Endothelial cell of umbilical vein (primary cell): ENCODE results near the gene GABRB2. TPM values are rescaled to one million over a fixed set of nuclear protein-coding genes. Genes with fewer than 3 reads are reported as not detected.

Source experiments
- BruUV-seq: library from RNA; stranded (reverse); fragments of 400-500 nt; replicated peaks from 2 replicates; lab custom pipeline; 2021; lab: Mats Ljungman, UMichigan
- CTCF ChIA-PET: fragments of 300-600, 350-600 bp; sonication (Branson Sonifier 250); formaldehyde crosslinking; loops from one replicate; lab custom pipeline; 2021; ENCODE audit warnings: antibody characterized with exemption, inconsistent platforms; lab: Charles Lee
- POLR2A ChIA-PET: fragments of 300-600, 350-600 bp; sonication (Branson Sonifier 250); formaldehyde crosslinking; loops from one replicate; lab custom pipeline; 2021; ENCODE audit warnings: antibody characterized with exemption, inconsistent platforms; lab: Charles Lee
- DNase-seq: peaks from one replicate; pipeline ENCODE4 v3.0.0-alpha.2; 2011; ENCODE audit warnings: low read depth, low spot score
- FAIRE-seq: peaks from 2 replicates; lab custom pipeline; 2011; peaks lifted over from hg19 to GRCh38; lab: Jason Lieb, UNC
- H2AFZ ChIP-seq: 2 replicates; pipeline ENCODE4 v1.6.0; 2012; ENCODE audit warnings: low read depth, low read length, control low read depth, inconsistent platforms
- H3K27ac ChIP-seq: 2 replicates; pipeline ENCODE4 v1.5.1; 2011; ENCODE audit warnings: low read depth, mild to moderate bottlenecking, control low read depth, low read length, moderate library complexity; ENCODE audit not compliant: insufficient read depth
- H3K27me3 ChIP-seq, 2 experiments: 2 replicates each; pipeline versions ENCODE4 v1.6.0 to v1.6.1; 2011; ENCODE audit warnings: low read length in 2 of 2, mixed read lengths in 1 of 2; ENCODE audit not compliant: control insufficient read depth in 2 of 2, insufficient read depth in 2 of 2
- H3K36me3 ChIP-seq, 2 experiments: 2 replicates in 1 of 2; 3 replicates in 1 of 2; pipeline ENCODE4 v1.5.1; 2011; ENCODE audit warnings: low read length in 2 of 2, mild to moderate bottlenecking in 1 of 2, moderate library complexity in 1 of 2; ENCODE audit not compliant: control insufficient read depth in 2 of 2, insufficient read depth in 2 of 2; ENCODE audit errors: extremely low read depth in 1 of 2
- H3K4me1 ChIP-seq: 3 replicates; pipeline ENCODE4 v1.5.1; 2011; ENCODE audit warnings: mild to moderate bottlenecking, low read length; ENCODE audit not compliant: control insufficient read depth, insufficient read depth; ENCODE audit errors: extremely low read depth
- H3K4me2 ChIP-seq: 2 replicates; pipeline ENCODE4 v1.6.1; 2011; ENCODE audit warnings: low read length, control low read depth, mixed read lengths; ENCODE audit not compliant: insufficient read depth
- H3K4me3 ChIP-seq, 3 experiments: fragments of 200-600 bp in 1 of 3; sonication (generic), shearing (Covaris generic) in 1 of 3; replicated peaks in 1 of 3; 2 replicates each; pipeline ENCODE4 v1.5.1; 2011 to 2016; ENCODE audit warnings: control low read depth in 3 of 3, low read length in 3 of 3, mild to moderate bottlenecking in 2 of 3, inconsistent platforms in 1 of 3, low read depth in 1 of 3, moderate library complexity in 1 of 3; ENCODE audit not compliant: insufficient read depth in 1 of 3
- H3K79me2 ChIP-seq: 2 replicates; pipeline ENCODE4 v1.6.0; 2012; ENCODE audit warnings: low read length, inconsistent platforms; ENCODE audit not compliant: control insufficient read depth, insufficient read depth
- H3K9ac ChIP-seq: replicated peaks from 2 replicates; pipeline ENCODE3; 2011; ENCODE audit warnings: low read length, control low read depth; ENCODE audit not compliant: insufficient read depth; ENCODE audit errors: extremely low read depth
- H3K9me1 ChIP-seq: replicated peaks from 3 replicates; pipeline ENCODE4 v1.6.0; 2011; ENCODE audit warnings: mild to moderate bottlenecking, low read length; ENCODE audit not compliant: control insufficient read depth, insufficient read depth; ENCODE audit errors: extremely low read depth
- H3K9me3 ChIP-seq: replicated peaks from 2 replicates; pipeline ENCODE4 v1.5.1; 2012; ENCODE audit warnings: low read length, inconsistent platforms; ENCODE audit not compliant: control insufficient read depth, insufficient read depth
- H4K20me1 ChIP-seq: replicated peaks from 2 replicates; pipeline ENCODE3; 2011; ENCODE audit warnings: mild to moderate bottlenecking, low read length; ENCODE audit not compliant: control insufficient read depth, insufficient read depth; ENCODE audit errors: extremely low read depth
- CTCF ChIP-seq, 2 donors: IDR thresholded peaks; 1 replicate in 1 of 2; 2 replicates in 1 of 2; pipeline ENCODE4 v1.5.1; 2011; ENCODE audit warnings: low read length in 2 of 2, mild to moderate bottlenecking in 2 of 2, moderate library complexity in 2 of 2, control low read depth in 1 of 2, inconsistent platforms in 1 of 2, low read depth in 1 of 2; ENCODE audit not compliant: insufficient read depth in 1 of 2; ENCODE audit errors: extremely low read depth in 1 of 2
- EZH2 ChIP-seq: IDR thresholded peaks from 2 replicates; pipeline ENCODE4 v1.6.1; 2012; ENCODE audit warnings: borderline replicate concordance, low read depth, mild to moderate bottlenecking, moderate library complexity, low read length, inconsistent platforms; ENCODE audit not compliant: severe bottlenecking
- FOS ChIP-seq: IDR thresholded peaks from 2 replicates; pipeline ENCODE4 v1.6.1; 2011; ENCODE audit warnings: mild to moderate bottlenecking, low read length, moderate library complexity, borderline replicate concordance; ENCODE audit not compliant: insufficient read depth
- GATA2 ChIP-seq: IDR thresholded peaks from 2 replicates; pipeline ENCODE4 v1.7.0; 2011; ENCODE audit warnings: low read depth, mild to moderate bottlenecking, moderate library complexity, mixed read lengths, low read length; ENCODE audit not compliant: insufficient read length, insufficient read depth
- JUN ChIP-seq: IDR thresholded peaks from 2 replicates; pipeline ENCODE4 v1.6.1; 2011; ENCODE audit warnings: borderline replicate concordance, low read depth; ENCODE audit not compliant: insufficient read length, insufficient read depth
- MAX ChIP-seq: IDR thresholded peaks from 2 replicates; pipeline ENCODE4 v1.6.1; 2011; ENCODE audit not compliant: insufficient read depth, insufficient read length
- MYC ChIP-seq: IDR thresholded peaks from one replicate; pipeline ENCODE4 v1.6.1; 2011; ENCODE audit warnings: mild to moderate bottlenecking, low read depth, low read length
- POLR2A ChIP-seq: IDR thresholded peaks from 2 replicates; pipeline ENCODE4 v1.6.1; 2012; ENCODE audit warnings: low read depth, mild to moderate bottlenecking, control low read depth, low read length
- POLR2AphosphoS5 ChIP-seq: IDR thresholded peaks from 2 replicates; pipeline ENCODE4 v1.6.1; 2012; ENCODE audit warnings: low read depth, mild to moderate bottlenecking, control low read depth, low read length, moderate library complexity; ENCODE audit not compliant: insufficient read depth
- dilution Hi-C: fragments of 300-500 bp; cut with MboI; formaldehyde crosslinking; loops from one replicate; pipeline ENCODE4 v1.15.0; 2019; ENCODE audit warnings: low sequenced_read_pairs; ENCODE audit not compliant: extremely low pct_ligation_motif_present
- intact Hi-C: fragments of 100-400 bp; cut with micrococcal nuclease; formaldehyde crosslinking; loops from one replicate; pipeline ENCODE4 v1.10.0; 2022
- polyA plus RNA-seq, 4 experiments: library from polyadenylated mRNA; depleted of rRNA in 3 of 4; stranded (reverse) in 3 of 4; unstranded in 1 of 4; fragments of >200 nt; gene quantifications; 2 replicates each; pipeline versions ENCODE4 v1.2.1 to v1.2.3, GENCODE V29; 2011 to 2012; ENCODE audit warnings: missing spikeins in 1 of 4
- total RNA-seq: library from RNA; stranded (reverse); gene quantifications from 2 replicates; pipeline ENCODE4 v1.2.3, GENCODE V29; 2021

The GABRB2 gene
- total and polyA plus RNA-seq, 2 donors (not counting 3 experiments of a cell fraction or from before 2014, with no cell fraction given): not detected

DNA sequence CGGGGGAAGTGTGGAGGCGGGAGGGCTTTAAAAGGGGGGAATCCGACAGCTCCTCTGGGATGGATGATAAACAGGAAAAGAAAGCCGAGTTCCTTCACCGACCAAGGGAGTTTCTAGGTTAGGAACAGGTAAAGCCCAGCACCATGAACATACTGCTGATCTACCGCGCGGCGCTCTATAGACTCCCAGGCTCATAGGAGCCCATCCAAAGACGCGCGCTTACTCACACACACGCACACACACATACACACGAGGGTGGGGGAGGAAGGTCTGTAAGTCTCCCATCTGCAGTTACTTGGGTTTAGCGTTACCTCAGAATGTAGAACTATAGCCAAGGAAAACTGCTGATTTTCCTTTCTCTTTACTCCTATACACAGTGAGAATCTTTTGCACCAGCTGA is 2.6 kb upstream of the GABRB2 start:
- ChIA-PET CTCF (no interaction called here), POLR2A (no interaction called here)
- Histone ChIP-seq H2AFZ (no peak overlapping the region), H3K4me3 (no peak overlapping the region), H3K9ac (no peak overlapping the region), H3K79me2 (no peaks in the 10 kb centered on the region), H3K4me2 (no peak overlapping the region), H3K27ac (no peak overlapping the region), H3K27me3 (peaks cover 9 to 28% of the 10 kb centered on the region in 2 experiments), H3K9me3 (no peaks in the 10 kb centered on the region), H3K4me1 (no peaks in the 10 kb centered on the region), H3K9me1 (no peaks in the 10 kb centered on the region), H3K36me3 (no peaks in the 10 kb centered on the region), H4K20me1 (no peaks in the 10 kb centered on the region)
- no peak for DNase-seq
- TF ChIP-seq GATA2: no peak
- dilution Hi-C loops (no loop called here), intact Hi-C loops (loop anchor here (10.0 kb wide), 1 partner anchor 1044 kb away; no protein-coding TSS in a partner anchor)
- no TSS peak for BruUV-seq
- no peak for FAIRE-seq

DNA sequence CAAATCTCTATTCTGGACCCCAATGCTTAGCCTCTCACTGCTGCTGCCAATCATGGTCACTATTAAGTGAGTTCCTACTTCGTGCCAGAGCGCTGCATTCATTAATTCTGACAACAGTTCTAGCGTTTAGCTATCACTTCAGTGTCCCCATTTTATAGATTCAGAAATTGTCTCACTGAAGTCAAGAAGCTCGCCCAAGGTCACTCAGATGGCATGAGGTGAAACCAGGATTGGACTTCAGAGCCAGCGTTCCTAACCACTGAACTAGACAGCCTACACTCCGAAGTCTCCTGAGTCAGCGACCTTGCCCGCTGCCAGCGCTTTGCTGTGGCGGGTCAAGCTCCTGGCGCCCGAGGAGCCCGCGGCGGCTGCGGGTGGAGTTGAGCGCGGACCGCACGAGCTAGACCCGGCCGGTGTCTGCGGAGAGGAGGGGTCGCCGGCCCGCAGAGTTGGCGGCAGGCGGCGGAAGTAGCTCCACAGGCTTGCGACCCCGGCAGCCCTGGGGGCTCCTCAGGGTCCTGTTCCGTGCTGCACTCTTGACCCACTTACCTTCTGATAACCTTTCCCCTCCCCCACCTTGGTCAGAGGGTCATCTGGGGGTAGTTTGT is 2.1 kb upstream of the GABRB2 start:
- Histone ChIP-seq H3K4me1 (no peaks in the 10 kb centered on the region), H3K4me3 (no peak overlapping the region), H3K4me2 (no peak overlapping the region), H3K9me1 (no peaks in the 10 kb centered on the region), H3K79me2 (no peaks in the 10 kb centered on the region), H3K36me3 (no peaks in the 10 kb centered on the region), H3K27me3 (peaks cover 9 to 28% of the 10 kb centered on the region in 2 experiments), H4K20me1 (no peaks in the 10 kb centered on the region), H3K9me3 (no peaks in the 10 kb centered on the region), H2AFZ (no peak overlapping the region), H3K27ac (no peak overlapping the region), H3K9ac (no peak overlapping the region)
- intact Hi-C loops (loop anchor here (10.0 kb wide), 1 partner anchor 1044 kb away; no protein-coding TSS in a partner anchor), dilution Hi-C loops (no loop called here)
- ChIA-PET POLR2A (no interaction called here), CTCF (no interaction called here)
- FAIRE-seq (no peak), DNase-seq (no peak)
- no TSS peak for BruUV-seq
- TF ChIP-seq JUN (no peak), MYC (no peak), FOS (no peak), EZH2 (no peak), MAX (no peak), POLR2A (no peak), POLR2AphosphoS5 (no peak), GATA2 (no peak), CTCF (IDR thresholded peaks at IDR 0.05; ENCODE audit: extremely low read depth in 1 of 2, insufficient read depth in 1 of 2, low read depth in 1 of 2, low read length in 2 of 2) (no peak)
